CD14-positive monocyte (primary cell): ENCODE measurements around the gene PDLIM5. TPM values are rescaled to one million over a fixed set of nuclear protein-coding genes. Genes with fewer than 3 reads are reported as not detected.

Experiments used
- DNase-seq, 3 donors: peaks; one replicate each; pipeline ENCODE4 v3.0.0-alpha.2; 2011 to 2022
- H2AFZ ChIP-seq: 2 replicates; pipeline ENCODE4 v1.6.0; 2012; ENCODE audit warnings: mild to moderate bottlenecking, low read depth, low read length, inconsistent platforms; ENCODE audit not compliant: insufficient read depth, poor library complexity, severe bottlenecking
- H3K27ac ChIP-seq, 2 donors: 1 replicate in 1 of 2; 2 replicates in 1 of 2; pipeline ENCODE4 v1.5.1; 2012 to 2013; ENCODE audit warnings: low read length in 2 of 2, control low read depth in 1 of 2, inconsistent platforms in 1 of 2, low read depth in 1 of 2, mild to moderate bottlenecking in 1 of 2
- H3K27me3 ChIP-seq, 2 donors: one replicate each; pipeline versions ENCODE4 v1.6.0 to v1.6.1; 2011 to 2013; ENCODE audit warnings: low read length in 2 of 2; ENCODE audit not compliant: control insufficient read depth in 2 of 2, insufficient read depth in 2 of 2
- H3K36me3 ChIP-seq, 2 donors: replicated peaks in 1 of 2; 1 replicate in 1 of 2; 2 replicates in 1 of 2; pipeline versions ENCODE4 v1.5.1 to v1.6.1; 2012 to 2013; ENCODE audit warnings: low read length in 2 of 2, control low read depth in 1 of 2, inconsistent platforms in 1 of 2, mild to moderate bottlenecking in 1 of 2; ENCODE audit not compliant: insufficient read depth in 2 of 2, control insufficient read depth in 1 of 2
- H3K4me1 ChIP-seq, 2 donors: 1 replicate in 1 of 2; 2 replicates in 1 of 2; pipeline versions ENCODE4 v1.5.1 to v1.6.1; 2012 to 2013; ENCODE audit warnings: low read length in 2 of 2, control low read depth in 1 of 2, inconsistent platforms in 1 of 2, mild to moderate bottlenecking in 1 of 2, moderate library complexity in 1 of 2; ENCODE audit not compliant: insufficient read depth in 2 of 2, control insufficient read depth in 1 of 2
- H3K4me2 ChIP-seq: replicated peaks from 2 replicates; pipeline ENCODE3; 2012; ENCODE audit warnings: low read length, moderate library complexity, mild to moderate bottlenecking; ENCODE audit not compliant: poor library complexity, severe bottlenecking; ENCODE audit errors: extremely low read depth
- H3K4me3 ChIP-seq, 3 experiments: fragments of 200-600 bp in 1 of 3; sonication (generic) in 1 of 3; replicated peaks in 1 of 3; 1 replicate in 2 of 3; 2 replicates in 1 of 3; pipeline ENCODE4 v1.5.1; 2011 to 2013; ENCODE audit warnings: low read length in 3 of 3, mild to moderate bottlenecking in 3 of 3, control low read depth in 2 of 3, low read depth in 2 of 3, inconsistent platforms in 1 of 3, moderate library complexity in 1 of 3
- H3K79me2 ChIP-seq: 2 replicates; pipeline ENCODE4 v1.6.0; 2012; ENCODE audit warnings: mild to moderate bottlenecking, control low read depth, inconsistent platforms, low read length, moderate library complexity; ENCODE audit not compliant: insufficient read depth
- H3K9ac ChIP-seq: 2 replicates; pipeline ENCODE4 v1.6.0; 2017; ENCODE audit warnings: low read length, mild to moderate bottlenecking; ENCODE audit not compliant: insufficient read depth, poor library complexity, severe bottlenecking
- H3K9me3 ChIP-seq, 2 donors: replicated peaks in 1 of 2; 1 replicate in 1 of 2; 2 replicates in 1 of 2; pipeline versions ENCODE4 v1.5.1 to v1.6.1; 2012 to 2013; ENCODE audit warnings: low read length in 2 of 2, control low read depth in 1 of 2; ENCODE audit not compliant: control insufficient read depth in 1 of 2, insufficient read depth in 1 of 2
- H4K20me1 ChIP-seq: 2 replicates; pipeline ENCODE4 v1.6.0; 2012; ENCODE audit warnings: mild to moderate bottlenecking, low read length, control low read depth, moderate library complexity; ENCODE audit not compliant: insufficient read depth
- H3K27ac Mint-ChIP-seq, 7 donors: one replicate each; pipeline ENCODE4 v1.8.0; 2020; ENCODE audit warnings: mild to moderate bottlenecking in 7 of 7, mixed read lengths in 7 of 7, moderate library complexity in 6 of 7, inconsistent platforms in 2 of 7
- H3K27me3 Mint-ChIP-seq, 3 donors: one replicate each; pipeline ENCODE4 v1.8.0; 2021 to 2022; ENCODE audit warnings: low read depth in 3 of 3, mild to moderate bottlenecking in 3 of 3, mixed read lengths in 3 of 3, moderate library complexity in 3 of 3, inconsistent platforms in 1 of 3
- H3K36me3 Mint-ChIP-seq, 2 donors: one replicate each; pipeline ENCODE4 v1.8.0; 2020; ENCODE audit warnings: mixed read lengths in 2 of 2, inconsistent platforms in 1 of 2, mild to moderate bottlenecking in 1 of 2
- H3K4me1 Mint-ChIP-seq: one replicate; pipeline ENCODE4 v1.8.0; 2020; ENCODE audit warnings: mild to moderate bottlenecking, mixed read lengths
- H3K4me3 Mint-ChIP-seq, 2 donors: one replicate each; pipeline ENCODE4 v1.8.0; 2020; ENCODE audit warnings: mild to moderate bottlenecking in 2 of 2, mixed read lengths in 2 of 2, moderate library complexity in 1 of 2
- H3K9me3 Mint-ChIP-seq, 7 donors: one replicate each; pipeline ENCODE4 v1.8.0; 2020 to 2022; ENCODE audit warnings: mixed read lengths in 7 of 7, mild to moderate bottlenecking in 6 of 7, moderate library complexity in 6 of 7, inconsistent platforms in 2 of 7
- CTCF ChIP-seq: fragments of 200-600 bp; IDR thresholded peaks from one replicate; pipeline ENCODE4 v1.8.0; 2022; ENCODE audit warnings: antibody characterized with exemption, mild to moderate bottlenecking
- WGBS: methylation state at CpG from one replicate; pipeline ENCODE4 v1.1.5; 2013; ENCODE audit warnings: missing lambda C conversion rate; ENCODE audit not compliant: insufficient coverage; 5-methylcytosine and 5-hydroxymethylcytosine counted together
- intact Hi-C, 2 donors: fragments of 100-400 bp; cut with micrococcal nuclease; formaldehyde crosslinking; loops; one replicate each; pipeline versions ENCODE4 v1.15.0 to v1.15.1; 2023
- polyA plus RNA-seq, 3 donors: library from polyadenylated mRNA; depleted of rRNA in 1 of 3; unstranded in 2 of 3; stranded (reverse) in 1 of 3; fragments of 300-500 nt in 2 of 3; fragments of >200 nt in 1 of 3; fragmentation: Illumina TruSeq in 2 of 3; gene quantifications; 1 replicate in 2 of 3; 2 replicates in 1 of 3; pipeline ENCODE4 v1.2.3, GENCODE V29; 2012 to 2021

PDLIM5 gene
- polyA plus RNA-seq, 3 donors: 75.3 to 105 (median 80.9) TPM

GRCh38 chr4:94472056-94472826 lies 20.5 kb downstream of the PDLIM5 start:
- no peak for DNase-seq
- WGBS: no CpG with 5 or more reads among the region's 5 CpGs
- Histone ChIP-seq H3K4me3 (no peak overlapping the region), H4K20me1 (peaks cover 70% of the 10 kb centered on the region), H3K27me3 (no peaks in the 10 kb centered on the region), H3K4me2 (no peak overlapping the region), H3K79me2 (peaks cover 7% of the 10 kb centered on the region), H3K27ac (no peak overlapping the region), H3K9ac (no peak overlapping the region), H3K9me3 (peaks cover 0 to 4% of the 10 kb centered on the region in 2 donors), H2AFZ (no peak overlapping the region), H3K36me3 (no peaks in the 10 kb centered on the region), H3K4me1 (peaks cover 0 to 3% of the 10 kb centered on the region in 2 donors)
- Mint-ChIP-seq H3K36me3 (peaks cover 0 to 12% of the 10 kb centered on the region in 2 donors), H3K27ac (no peak overlapping the region), H3K27me3 (peaks cover 0 to 1% (median 0%) of the 10 kb centered on the region in 3 donors), H3K4me1 (peaks cover 5% of the 10 kb centered on the region), H3K9me3 (peaks cover 0 to 8% (median 2%) of the 10 kb centered on the region in 7 donors), H3K4me3 (no peak overlapping the region)
- intact Hi-C loops: no loop called here
- TF ChIP-seq CTCF: no peak

- no peak for TF ChIP-seq CTCF
- peaks cover 0 to 5% of the 10 kb centered on the region in 2 donors for H3K4me1 ChIP-seq
- no peak overlapping the region for H3K4me3 ChIP-seq
- H3K36me3 ChIP-seq: no peaks in the 10 kb centered on the region
- Mint-ChIP-seq H3K27me3 (peaks cover 0 to 1% (median 0%) of the 10 kb centered on the region in 3 donors), H3K4me3 (no peak overlapping the region), H3K36me3 (peaks cover 3 to 18% of the 10 kb centered on the region in 2 donors), H3K9me3 (peaks cover 0 to 5% (median 0%) of the 10 kb centered on the region in 7 donors), H3K27ac (no peak overlapping the region), H3K4me1 (peaks cover 5% of the 10 kb centered on the region)
- H4K20me1 ChIP-seq: peaks cover 67% of the 10 kb centered on the region
- H2AFZ ChIP-seq: no peak overlapping the region
- no peak overlapping the region for H3K4me2 ChIP-seq
- no peaks in the 10 kb centered on the region for H3K27me3 ChIP-seq
- no peak overlapping the region for H3K27ac ChIP-seq
- no CpG with 5 or more reads among the region's 2 CpGs for WGBS
- intact Hi-C loops: no loop called here
- H3K9ac ChIP-seq: no peak overlapping the region
- peaks cover 4% of the 10 kb centered on the region for H3K79me2 ChIP-seq
- DNase-seq: no peak
- peaks cover 0 to 4% of the 10 kb centered on the region in 2 donors for H3K9me3 ChIP-seq
Observed at GRCh38 chr4:94475050-94475449, 23.3 kb downstream of the PDLIM5 start.
